GM23248 (cell line): Measurements from ENCODE around the gene OTOGL. TPM values are rescaled to one million over a fixed set of nuclear protein-coding genes. Genes with fewer than 3 reads are reported as not detected.

Experiments
- DNase-seq: peaks from one replicate; pipeline ENCODE4 v3.0.0-alpha.2; 2015
- H2AFZ ChIP-seq: fragments of 200-600 bp; sonication (generic); 2 replicates; pipeline ENCODE4 v1.6.1; 2016; ENCODE audit warnings: antibody characterized with exemption
- H3F3A ChIP-seq: fragments of 200-600 bp; sonication (generic); 2 replicates; pipeline ENCODE4 v1.6.1; 2016; ENCODE audit warnings: mild to moderate bottlenecking, antibody characterized with exemption, mixed run types; ENCODE audit not compliant: insufficient read depth
- H3K27ac ChIP-seq: fragments of 200-600 bp; sonication (generic); 2 replicates; pipeline ENCODE4 v1.5.1; 2016; ENCODE audit warnings: mild to moderate bottlenecking
- H3K27me3 ChIP-seq: fragments of 200-600 bp; sonication (generic); replicated peaks from 2 replicates; pipeline ENCODE4 v1.6.1; 2016; ENCODE audit warnings: mild to moderate bottlenecking; ENCODE audit not compliant: insufficient read depth
- H3K36me3 ChIP-seq: fragments of 200-600 bp; sonication (generic); 2 replicates; pipeline ENCODE4 v1.6.1; 2016; ENCODE audit warnings: low read depth, mild to moderate bottlenecking
- H3K4me1 ChIP-seq: fragments of 200-600 bp; sonication (generic); 2 replicates; pipeline ENCODE4 v1.6.1; 2016; ENCODE audit warnings: mild to moderate bottlenecking; ENCODE audit not compliant: insufficient read depth
- H3K4me2 ChIP-seq: fragments of 200-600 bp; sonication (generic); one replicate; pipeline ENCODE4 v1.6.1; 2016; ENCODE audit warnings: mild to moderate bottlenecking; ENCODE audit not compliant: unreplicated experiment
- H3K4me3 ChIP-seq: fragments of 200-600 bp; sonication (generic); 2 replicates; pipeline ENCODE4 v1.5.1; 2016; ENCODE audit warnings: mild to moderate bottlenecking
- H3K79me2 ChIP-seq: fragments of 200-600 bp; sonication (generic); 2 replicates; pipeline ENCODE4 v1.6.1; 2016; ENCODE audit warnings: mild to moderate bottlenecking; ENCODE audit not compliant: insufficient read depth
- H3K9ac ChIP-seq: fragments of 200-600 bp; sonication (generic); 2 replicates; pipeline ENCODE4 v1.6.1; 2016; ENCODE audit warnings: mild to moderate bottlenecking
- H3K9me2 ChIP-seq: fragments of 200-600 bp; sonication (generic); 2 replicates; pipeline ENCODE4 v1.6.1; 2016; ENCODE audit warnings: mixed run types, mild to moderate bottlenecking, moderate library complexity; ENCODE audit not compliant: insufficient read depth
- H3K9me3 ChIP-seq: fragments of 200-600 bp; sonication (generic); one replicate; pipeline ENCODE4 v1.6.1; 2017; ENCODE audit warnings: low read depth
- H4K20me1 ChIP-seq: fragments of 200-600 bp; sonication (generic); 2 replicates; pipeline ENCODE4 v1.6.0; 2016; ENCODE audit not compliant: insufficient read depth
- EZH2 ChIP-seq: fragments of 200-600 bp; sonication (generic); IDR thresholded peaks from 2 replicates; pipeline ENCODE4 v1.6.1; 2018; ENCODE audit warnings: antibody characterized with exemption, mild to moderate bottlenecking; ENCODE audit not compliant: insufficient read depth, poor library complexity, severe bottlenecking
- EZH2phosphoT487 ChIP-seq: fragments of 200-600 bp; sonication (generic); IDR thresholded peaks from 2 replicates; pipeline ENCODE4 v1.6.1; 2018; ENCODE audit warnings: antibody characterized with exemption, moderate library complexity, mild to moderate bottlenecking, low read depth; ENCODE audit not compliant: insufficient read depth
- WGBS, 2 experiments: methylation state at CpG; one replicate each; pipeline ENCODE4 v1.1.6; 2015 to 2017; ENCODE audit warnings: low lambda C conversion rate in 2 of 2, low coverage in 1 of 2; ENCODE audit errors: missing lambda C conversion rate in 2 of 2; 5-methylcytosine and 5-hydroxymethylcytosine counted together
- in situ Hi-C: fragments of 300-500 bp; cut with MboI; formaldehyde crosslinking; loops from 2 replicates; pipeline ENCODE4 v1.15.0; 2020
- polyA plus RNA-seq: library from polyadenylated mRNA; unstranded; fragments of >200 nt; fragmentation: Nextera tagmentation; extraction: Ambion mirVana; gene quantifications from 2 replicates; pipeline ENCODE4 v1.2.1, GENCODE V29; 2016
- total RNA-seq: library from RNA; depleted of rRNA; stranded (reverse); fragments of >200 nt; shearing (Covaris generic); gene quantifications from 2 replicates; pipeline ENCODE4 v1.2.3, GENCODE V29; 2014

OTOGL gene
- total and polyA plus RNA-seq, 2 experiments from 2014 or later, result under 0.01 to 0.09 TPM

DNA sequence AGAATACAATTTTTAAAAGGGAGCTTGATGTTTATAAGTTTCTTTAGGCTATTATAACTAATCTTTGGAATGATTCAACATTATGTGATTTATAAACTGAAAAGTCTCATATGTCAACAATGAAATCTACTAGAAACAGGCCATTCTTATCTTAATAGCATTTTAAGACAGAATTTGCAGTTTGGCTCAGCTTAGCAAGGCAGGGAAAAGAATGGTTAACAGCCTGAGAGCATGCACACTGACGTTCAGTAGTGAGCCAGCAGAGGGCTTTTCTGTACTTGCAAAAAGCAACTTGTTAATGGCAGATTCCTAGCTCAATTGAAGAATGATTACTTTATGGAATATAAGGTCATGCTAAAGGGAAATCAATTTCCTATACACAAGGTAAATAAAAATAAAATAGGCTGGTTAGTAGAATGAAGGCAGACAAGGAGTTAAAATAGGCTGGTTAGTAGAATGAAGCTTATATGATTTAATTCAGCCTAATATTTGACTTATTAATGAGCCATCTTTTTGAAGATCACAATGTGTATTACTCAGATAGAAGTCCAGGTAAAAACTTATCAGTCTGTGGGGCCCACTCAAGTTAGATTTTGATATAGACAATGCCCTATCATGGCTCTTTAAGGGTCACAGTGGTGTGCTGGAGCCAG is 95.9 kb downstream of the OTOGL start:
- Histone ChIP-seq H3K27me3 (no peaks in the 10 kb centered on the region), H3K79me2 (no peaks in the 10 kb centered on the region), H3K9ac (no peak overlapping the region), H3K9me2 (no peaks in the 10 kb centered on the region), H3K36me3 (no peaks in the 10 kb centered on the region), H4K20me1 (no peaks in the 10 kb centered on the region), H3K4me1 (no peaks in the 10 kb centered on the region), H3K27ac (no peak overlapping the region), H3F3A (0 out of 2 replicates have a peak, but pooled peaks cover under 1% of the 10 kb centered on the region), H3K9me3 (no peaks in the 10 kb centered on the region), H2AFZ (peak overlapping the region; percentile 38), H3K4me2 (no peak overlapping the region), H3K4me3 (no peak overlapping the region)
- peak; percentile 85 for DNase-seq
- TF ChIP-seq EZH2phosphoT487 (no peak), EZH2 (no peak)
- 3 to 4% methylated on average over 1 of the region's 1 CpG for WGBS, 2 experiments
- in situ Hi-C loops, result no loop called here

DNA sequence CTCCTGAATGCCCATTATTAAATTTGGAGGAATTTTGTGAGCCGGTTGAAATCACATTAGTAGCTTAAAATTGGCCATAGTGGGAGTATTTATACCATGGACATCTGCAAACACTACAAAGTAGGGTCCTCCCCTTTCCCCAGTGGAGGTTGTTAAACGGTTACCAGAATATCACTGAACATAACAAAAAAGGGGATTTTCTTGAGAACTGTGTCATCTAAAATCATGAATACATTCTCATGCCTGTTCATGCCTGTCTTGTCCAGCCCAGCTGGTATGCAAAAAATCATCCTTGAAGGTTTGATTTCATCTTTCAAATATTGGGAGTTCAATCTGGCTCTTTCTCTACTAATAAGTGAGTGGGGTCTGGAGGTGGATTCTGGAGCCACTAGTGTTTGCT is 96.4 kb downstream of the OTOGL start:
- 0 out of 2 replicates have a peak overlapping the region, but pooled peaks have one; percentile 11 for H2AFZ ChIP-seq
- no peak overlapping the region for H3K9ac ChIP-seq
- H3K79me2 ChIP-seq, result no peaks in the 10 kb centered on the region
- no peak overlapping the region for H3K4me2 ChIP-seq
- no peaks in the 10 kb centered on the region for H3K36me3 ChIP-seq
- H4K20me1 ChIP-seq, result no peaks in the 10 kb centered on the region
- no peaks in the 10 kb centered on the region for H3K27me3 ChIP-seq
- H3K9me3 ChIP-seq, result no peaks in the 10 kb centered on the region
- WGBS, 2 experiments, result 26 to 33% methylated on average over 2 of the region's 2 CpGs
- H3K9me2 ChIP-seq, result no peaks in the 10 kb centered on the region
- H3F3A ChIP-seq, result no peaks in the 10 kb centered on the region
- in situ Hi-C loops, result no loop called here
- no peaks in the 10 kb centered on the region for H3K4me1 ChIP-seq
- TF ChIP-seq EZH2 (no peak), EZH2phosphoT487 (no peak)
- H3K27ac ChIP-seq, result no peak overlapping the region
- H3K4me3 ChIP-seq, result no peak overlapping the region
- DNase-seq, result no peak

DNA sequence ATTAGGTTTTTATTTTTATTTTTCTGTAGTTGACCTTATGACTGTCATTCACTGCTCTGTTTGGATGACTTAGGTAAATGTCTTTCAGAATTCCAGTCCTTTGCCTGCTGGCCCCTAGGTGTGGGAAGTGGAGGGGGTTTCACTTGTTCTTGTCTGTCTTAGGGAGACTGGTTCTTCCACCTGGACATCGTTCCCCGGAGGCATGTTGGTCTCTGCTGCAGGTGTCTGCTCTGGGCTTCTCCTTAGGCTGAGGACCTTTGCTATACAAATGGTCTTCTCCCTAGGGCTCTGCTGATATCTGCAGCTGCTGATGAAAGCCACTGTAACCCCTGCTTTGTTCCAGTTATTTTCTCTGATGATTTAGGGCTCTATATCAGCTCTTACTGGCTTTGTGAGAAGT is 97.1 kb downstream of the OTOGL start:
- DNase-seq, result no peak
- no peaks in the 10 kb centered on the region for H3K79me2 ChIP-seq
- H3K27me3 ChIP-seq, result no peaks in the 10 kb centered on the region
- H3K9ac ChIP-seq, result no peak overlapping the region
- no peak overlapping the region for H3K27ac ChIP-seq
- no peak for TF ChIP-seq EZH2phosphoT487
- no peak for TF ChIP-seq EZH2
- H2AFZ ChIP-seq, result no peak overlapping the region
- 49 to 66% methylated on average over 2 of the region's 2 CpGs for WGBS, 2 experiments
- no peaks in the 10 kb centered on the region for H4K20me1 ChIP-seq
- H3F3A ChIP-seq, result no peaks in the 10 kb centered on the region
- no peak overlapping the region for H3K4me2 ChIP-seq
- no peaks in the 10 kb centered on the region for H3K9me2 ChIP-seq
- in situ Hi-C loops, result no loop called here
- no peaks in the 10 kb centered on the region for H3K36me3 ChIP-seq
- H3K9me3 ChIP-seq, result no peaks in the 10 kb centered on the region
- H3K4me3 ChIP-seq, result no peak overlapping the region
- H3K4me1 ChIP-seq, result no peaks in the 10 kb centered on the region

DNA sequence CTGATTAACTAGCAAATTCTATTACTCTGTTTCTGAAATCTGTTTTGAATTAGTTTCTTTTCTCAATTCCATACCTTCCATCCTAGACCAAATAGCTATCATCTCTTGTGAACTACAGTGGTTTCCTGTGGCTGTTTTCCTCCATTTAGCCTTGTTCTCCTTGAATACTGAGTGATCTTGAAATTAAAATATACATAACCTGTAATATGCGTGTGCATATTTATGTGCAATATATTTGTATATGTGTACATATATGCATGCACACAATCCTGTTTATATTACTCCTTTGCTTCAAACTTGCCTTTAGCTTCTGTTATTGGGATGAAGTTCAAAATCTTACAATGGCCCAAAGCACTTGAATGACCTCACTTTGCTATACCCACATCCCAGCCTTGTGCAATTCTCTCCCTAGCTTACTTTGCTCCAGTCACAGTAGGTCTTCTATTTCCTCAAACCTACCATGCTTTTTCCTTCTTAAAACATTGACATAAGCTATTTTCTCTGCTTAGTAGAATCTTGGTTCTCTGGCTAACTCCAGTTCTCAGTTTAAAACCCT is 99.5 kb downstream of the OTOGL start:
- Histone ChIP-seq H3K9me3 (no peaks in the 10 kb centered on the region), H3K27me3 (no peaks in the 10 kb centered on the region), H3F3A (no peaks in the 10 kb centered on the region), H3K4me2 (no peak overlapping the region), H3K9ac (no peak overlapping the region), H2AFZ (no peak overlapping the region), H3K9me2 (no peaks in the 10 kb centered on the region), H3K79me2 (no peaks in the 10 kb centered on the region), H3K4me3 (no peak overlapping the region), H3K4me1 (no peaks in the 10 kb centered on the region), H4K20me1 (no peaks in the 10 kb centered on the region), H3K36me3 (no peaks in the 10 kb centered on the region), H3K27ac (no peak overlapping the region)
- in situ Hi-C loops, result no loop called here
- TF ChIP-seq EZH2phosphoT487, result no peak
- no peak for TF ChIP-seq EZH2
- DNase-seq, result no peak
- 93 to 100% methylated on average over 1 of the region's 1 CpG for WGBS, 2 experiments
